ENCODE measurements around the gene SF3B2. TPM values are rescaled to one million over a fixed set of nuclear protein-coding genes. Genes with fewer than 3 reads are reported as not detected.
"Not testable (repeated sequence)": the region's sequence is repeated elsewhere in the genome, so short reads cannot be mapped to it uniquely, and the experiment has no call there.

SF3B2 gene
- total RNA-seq, 1 experiment from 2014 or later: 194 TPM

DNA sequence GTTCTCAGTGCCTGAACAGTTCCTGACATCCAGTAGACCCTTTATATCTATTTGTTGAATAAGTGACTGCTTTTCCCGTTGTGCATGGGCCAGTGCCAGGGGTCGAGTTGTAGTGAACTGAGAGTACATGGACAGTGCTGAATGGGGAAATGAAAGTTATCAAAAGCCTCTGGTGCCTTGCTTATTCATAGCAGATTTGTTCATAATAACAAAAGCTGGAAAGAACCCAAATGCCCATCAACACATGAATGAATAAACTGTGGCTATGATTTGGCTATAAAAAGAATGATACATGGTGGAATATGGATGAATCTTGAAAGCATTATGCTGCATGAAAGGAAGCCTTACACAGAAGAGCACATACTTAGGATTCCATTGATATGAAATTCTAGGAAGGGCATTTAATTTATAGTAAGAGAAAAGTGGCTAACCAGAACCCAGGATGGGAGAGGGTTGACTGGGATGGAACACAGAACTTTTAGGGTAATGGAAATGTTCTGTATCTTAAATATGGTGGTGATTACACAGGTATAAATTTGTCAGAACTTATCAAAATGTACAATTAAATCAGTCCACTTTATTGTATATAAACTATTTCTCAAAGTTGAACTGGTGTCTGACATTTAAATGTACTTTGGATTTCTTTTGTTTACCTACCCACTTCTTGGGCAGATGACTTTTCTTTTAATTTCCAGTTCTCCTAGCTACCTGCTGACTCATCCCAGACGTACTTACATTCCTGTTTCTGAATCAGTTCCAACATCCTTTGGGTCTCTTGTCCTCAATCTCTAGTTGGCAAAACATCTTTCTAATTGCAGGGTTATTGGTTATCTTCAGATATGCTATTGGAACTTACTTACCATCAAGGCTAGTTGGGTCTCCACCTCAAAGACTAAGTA lies 60.7 kb downstream of the SF3B2 start:
- no peak overlapping the region for H3K4me3 ChIP-seq (ENCODE audit: insufficient read depth, low read depth, low read length)
- DNase-seq: no peak
- H3K36me3 ChIP-seq (replicated peaks; ENCODE audit: control insufficient read depth, insufficient read depth, low read length): no peaks in the 10 kb centered on the region
- H3K27me3 ChIP-seq (ENCODE audit: control insufficient read depth, insufficient read depth, low read length): no peaks in the 10 kb centered on the region

DNA sequence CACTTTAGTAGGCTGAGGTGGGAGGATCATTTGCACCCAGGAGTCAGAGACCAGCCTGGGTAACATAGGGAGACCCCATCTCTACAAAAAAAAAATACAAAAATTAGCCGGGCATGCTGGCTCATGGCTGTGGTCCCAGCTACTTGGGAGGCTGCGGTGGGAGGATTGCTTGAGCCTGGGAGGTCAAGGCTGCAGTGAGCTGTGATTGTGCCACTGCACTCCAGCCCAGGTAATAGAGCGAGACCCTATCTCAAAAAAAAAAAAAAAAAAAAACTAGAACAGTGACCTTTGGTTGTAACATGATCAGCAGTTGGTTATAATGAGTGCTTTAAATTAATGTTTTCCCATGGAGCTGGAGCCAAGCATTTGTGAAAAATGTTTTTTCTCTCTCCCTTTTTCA lies 62.8 kb downstream of the SF3B2 start:
- not testable (repeated sequence) for H3K36me3 ChIP-seq (replicated peaks; ENCODE audit: control insufficient read depth, insufficient read depth, low read length); H3K4me3 ChIP-seq (ENCODE audit: insufficient read depth, low read depth, low read length); DNase-seq; H3K27me3 ChIP-seq (ENCODE audit: control insufficient read depth, insufficient read depth, low read length)

DNA sequence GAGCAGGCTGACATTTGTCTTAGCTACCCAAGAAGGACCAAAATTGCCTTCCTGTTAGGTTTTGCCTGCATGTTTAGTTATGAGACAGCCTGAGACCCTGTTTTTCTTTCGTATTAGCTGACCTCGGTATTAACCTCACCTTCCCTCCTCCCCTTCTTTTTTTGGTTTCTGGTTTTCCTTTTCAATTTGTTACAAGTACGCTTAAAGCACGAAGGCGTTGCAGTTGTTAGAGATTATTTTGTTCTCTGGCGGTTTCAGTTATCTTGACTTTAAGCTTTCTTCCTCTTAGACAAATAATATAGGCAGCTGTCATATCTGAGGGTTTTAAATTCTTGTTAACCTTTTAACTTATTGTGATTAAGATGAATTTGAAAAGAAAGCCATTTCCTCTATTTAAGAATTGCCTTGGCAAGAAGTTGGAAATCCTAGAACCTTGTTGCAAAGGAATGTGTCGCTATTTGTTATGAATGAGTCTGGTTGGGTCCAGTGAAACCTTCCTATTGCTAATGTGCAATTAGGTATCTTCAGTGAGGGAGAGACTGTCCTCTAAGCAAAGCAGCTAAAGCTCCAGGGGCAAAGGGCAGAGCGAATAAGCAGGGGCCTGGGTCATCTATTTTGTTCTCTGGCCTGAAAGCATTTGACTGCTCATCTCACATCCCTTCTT lies 63.6 kb downstream of the SF3B2 start:
- no peak for DNase-seq
- Histone ChIP-seq H3K27me3 (ENCODE audit: control insufficient read depth, insufficient read depth, low read length) (no peaks in the 10 kb centered on the region), H3K36me3 (replicated peaks; ENCODE audit: control insufficient read depth, insufficient read depth, low read length) (no peaks in the 10 kb centered on the region), H3K4me3 (ENCODE audit: insufficient read depth, low read depth, low read length) (no peak overlapping the region)

DNA sequence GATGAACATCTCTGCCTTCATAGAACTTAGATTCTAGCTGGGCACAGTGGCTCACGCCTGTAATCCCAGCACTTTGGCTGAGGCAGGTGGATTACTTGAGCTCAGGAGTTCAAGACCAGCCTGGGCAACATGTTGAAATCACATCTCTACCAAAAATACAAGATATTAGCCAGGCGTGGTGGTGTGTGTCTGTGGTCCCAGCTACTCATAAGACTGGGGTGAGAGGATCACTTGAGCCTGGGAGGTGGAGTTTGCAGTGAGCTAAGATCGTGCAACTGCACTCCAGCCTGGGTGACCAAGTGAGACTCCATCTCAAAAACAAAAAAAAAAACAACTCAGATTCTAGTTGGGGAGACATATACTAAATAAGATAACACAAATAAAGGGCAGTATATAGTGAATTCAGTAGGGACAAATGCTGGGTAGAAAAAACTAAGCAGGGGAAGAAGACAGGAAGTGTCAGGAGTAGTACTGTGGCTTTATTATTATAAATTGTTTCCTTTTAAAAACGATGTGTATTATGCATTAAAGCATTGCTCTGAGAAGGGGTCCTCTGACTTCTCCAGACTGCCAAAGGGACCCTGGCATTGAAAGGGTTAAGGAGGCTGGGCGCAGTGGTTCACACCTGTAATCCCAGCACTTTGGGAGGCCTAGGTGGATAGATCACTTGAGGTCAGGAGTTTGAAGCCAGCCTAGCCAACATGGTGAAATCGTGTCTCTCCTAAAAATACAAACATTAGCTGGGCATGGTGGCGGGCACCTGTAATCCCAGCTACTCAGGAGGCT lies 64.6 kb downstream of the SF3B2 start:
- H3K4me3 ChIP-seq (ENCODE audit: insufficient read depth, low read depth, low read length): no peak overlapping the region
- DNase-seq: no peak
- H3K27me3 ChIP-seq (ENCODE audit: control insufficient read depth, insufficient read depth, low read length): no peaks in the 10 kb centered on the region
- no peaks in the 10 kb centered on the region for H3K36me3 ChIP-seq (replicated peaks; ENCODE audit: control insufficient read depth, insufficient read depth, low read length)

DNA sequence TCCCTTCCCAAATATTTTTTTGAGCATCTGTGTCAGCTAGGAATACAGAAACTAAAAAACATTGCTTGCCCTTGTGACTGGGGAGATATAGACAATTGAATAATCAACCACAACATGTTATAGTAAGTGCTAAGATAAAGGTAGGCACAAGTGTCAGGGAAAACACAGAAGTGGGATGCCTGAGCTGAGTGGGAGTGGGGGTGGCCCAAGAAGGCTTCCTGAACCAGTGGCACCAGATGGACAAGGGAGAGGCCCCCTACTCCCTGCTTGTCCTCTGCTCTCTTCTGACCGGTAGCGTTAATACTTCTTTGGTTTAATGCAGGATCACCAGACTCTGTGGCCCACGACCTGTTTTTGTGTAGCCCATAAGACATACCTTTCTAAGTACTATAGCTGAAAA lies 66.7 kb downstream of the SF3B2 start:
- no peak overlapping the region for H3K4me3 ChIP-seq (ENCODE audit: insufficient read depth, low read depth, low read length)
- DNase-seq: no peak
- H3K36me3 ChIP-seq (replicated peaks; ENCODE audit: control insufficient read depth, insufficient read depth, low read length): no peaks in the 10 kb centered on the region
- no peaks in the 10 kb centered on the region for H3K27me3 ChIP-seq (ENCODE audit: control insufficient read depth, insufficient read depth, low read length)

Other genes starting within 250 kb of the SF3B2 start
- 0.26 and 0.80 TPM in 2 replicates for gene SNX32, start 218.4 kb upstream of the SF3B2 start, total RNA-seq (2014; rRNA removed; shearing (Covaris generic))
- 916 and 1,083 TPM in 2 replicates for gene CFL1, start 194.2 kb upstream of the SF3B2 start, total RNA-seq (2014; rRNA removed; shearing (Covaris generic))
- 38.0 and 49.7 TPM in 2 replicates for gene MUS81, start 191.9 kb upstream of the SF3B2 start, total RNA-seq (2014; rRNA removed; shearing (Covaris generic))
- 8.5 and 13.2 TPM in 2 replicates for gene EFEMP2, start 179.6 kb upstream of the SF3B2 start, total RNA-seq (2014; rRNA removed; shearing (Covaris generic))
- not detected in 2 replicates for gene CTSW, start 172.5 kb upstream of the SF3B2 start, total RNA-seq (2014; rRNA removed; shearing (Covaris generic))
- gene FIBP, start 163.9 kb upstream of the SF3B2 start, total RNA-seq (2014; rRNA removed; shearing (Covaris generic)): 113 and 139 TPM in 2 replicates
- gene CCDC85B, start 161.7 kb upstream of the SF3B2 start, total RNA-seq (2014; rRNA removed; shearing (Covaris generic)): 39.2 and 42.4 TPM in 2 replicates
- gene FOSL1, start 152.0 kb upstream of the SF3B2 start, total RNA-seq (2014; rRNA removed; shearing (Covaris generic)): 0.48 and 1.0 TPM in 2 replicates
- 23.9 and 29.1 TPM in 2 replicates for gene C11orf68, start 133.3 kb upstream of the SF3B2 start, total RNA-seq (2014; rRNA removed; shearing (Covaris generic))
- gene DRAP1, start 132.9 kb upstream of the SF3B2 start, total RNA-seq (2014; rRNA removed; shearing (Covaris generic)): 88.1 and 97.5 TPM in 2 replicates
- 1.7 and 4.1 TPM in 2 replicates for gene TSGA10IP, start 106.9 kb upstream of the SF3B2 start, total RNA-seq (2014; rRNA removed; shearing (Covaris generic))
- gene SART1, start 90.6 kb upstream of the SF3B2 start, total RNA-seq (2014; rRNA removed; shearing (Covaris generic)): 27.5 and 34.6 TPM in 2 replicates
- 37.7 and 39.9 TPM in 2 replicates for gene EIF1AD, start 50.2 kb upstream of the SF3B2 start, total RNA-seq (2014; rRNA removed; shearing (Covaris generic))
- 42.8 and 57.4 TPM in 2 replicates for gene BANF1, start 49.9 kb upstream of the SF3B2 start, total RNA-seq (2014; rRNA removed; shearing (Covaris generic))
- 0.48 TPM in 1 of 2 replicates, not detected in the other for gene CST6, start 40.4 kb upstream of the SF3B2 start, total RNA-seq (2014; rRNA removed; shearing (Covaris generic))
- not detected in 2 replicates for gene CATSPER1, start 25.9 kb upstream of the SF3B2 start, total RNA-seq (2014; rRNA removed; shearing (Covaris generic))
- gene GAL3ST3, start 3.2 kb upstream of the SF3B2 start, total RNA-seq (2014; rRNA removed; shearing (Covaris generic)): 21.7 and 23.1 TPM in 2 replicates
- 16.2 and 20.1 TPM in 2 replicates for gene PACS1, start 17.9 kb downstream of the SF3B2 start, total RNA-seq (2014; rRNA removed; shearing (Covaris generic))
- gene KLC2, start 205.3 kb downstream of the SF3B2 start, total RNA-seq (2014; rRNA removed; shearing (Covaris generic)): 21.5 and 28.1 TPM in 2 replicates
- 140 and 165 TPM in 2 replicates for gene RAB1B, start 216.3 kb downstream of the SF3B2 start, total RNA-seq (2014; rRNA removed; shearing (Covaris generic))
- 3.5 and 12.0 TPM in 2 replicates for gene CNIH2, start 225.8 kb downstream of the SF3B2 start, total RNA-seq (2014; rRNA removed; shearing (Covaris generic))
- gene YIF1A, start 236.8 kb downstream of the SF3B2 start, total RNA-seq (2014; rRNA removed; shearing (Covaris generic)): 117 and 125 TPM in 2 replicates
- 0.42 and 0.85 TPM in 2 replicates for gene TMEM151A, start 239.5 kb downstream of the SF3B2 start, total RNA-seq (2014; rRNA removed; shearing (Covaris generic))

Data from H7 (cell line).